ENCODE measurements around the gene UTY. TPM values are rescaled to one million over a fixed set of nuclear protein-coding genes. Genes with fewer than 3 reads are reported as not detected.

The UTY gene
- total RNA-seq, 4 donors from 2014 or later = 0.06 to 48.8 (median 32.9) TPM; not detected in 1

DNA sequence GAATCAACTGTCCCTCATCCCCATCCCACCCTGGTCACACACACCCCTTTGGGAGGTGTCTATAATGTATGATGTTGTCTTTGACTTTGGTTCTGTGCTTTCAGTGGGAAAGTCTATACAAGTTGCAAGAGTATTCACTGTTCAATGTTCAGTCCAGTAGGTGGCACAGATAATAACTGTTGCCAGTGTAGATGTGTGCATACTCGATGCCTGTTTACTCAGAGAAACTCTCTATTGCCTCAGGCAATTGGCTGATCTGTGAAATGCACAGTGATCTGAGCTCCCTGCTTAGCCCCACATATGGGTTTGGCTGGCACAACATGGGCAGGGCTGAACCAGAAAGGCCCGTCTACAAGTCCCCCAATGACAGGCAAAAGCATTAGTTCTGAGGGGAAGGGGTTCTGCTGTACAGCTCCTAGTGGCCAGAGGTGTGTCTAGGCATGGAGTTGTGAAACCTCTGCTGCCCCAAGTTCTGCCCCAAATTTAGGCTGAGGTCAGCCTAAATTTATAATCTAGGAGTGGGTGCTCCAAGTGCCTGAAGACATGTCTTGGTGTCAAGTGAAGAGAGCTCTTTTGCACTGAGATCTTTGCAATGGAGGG, 252.4 kb downstream of the UTY start:
- intact Hi-C loops (cut with DNase I) = no loop called here
- Histone ChIP-seq H3K4me1 (no peaks in the 10 kb centered on the region), H3K27me3 (no peaks in the 10 kb centered on the region), H3K36me3 (no peaks in the 10 kb centered on the region), H3K27ac (no peak overlapping the region), H3K9me3 (no peaks in the 10 kb centered on the region), H3K4me3 (no peak overlapping the region)
- no peak for DNase-seq
- TF ChIP-seq POLR2A (IDR thresholded peaks at IDR 0.05) = no peak
- TF ChIP-seq, protein P1, sequence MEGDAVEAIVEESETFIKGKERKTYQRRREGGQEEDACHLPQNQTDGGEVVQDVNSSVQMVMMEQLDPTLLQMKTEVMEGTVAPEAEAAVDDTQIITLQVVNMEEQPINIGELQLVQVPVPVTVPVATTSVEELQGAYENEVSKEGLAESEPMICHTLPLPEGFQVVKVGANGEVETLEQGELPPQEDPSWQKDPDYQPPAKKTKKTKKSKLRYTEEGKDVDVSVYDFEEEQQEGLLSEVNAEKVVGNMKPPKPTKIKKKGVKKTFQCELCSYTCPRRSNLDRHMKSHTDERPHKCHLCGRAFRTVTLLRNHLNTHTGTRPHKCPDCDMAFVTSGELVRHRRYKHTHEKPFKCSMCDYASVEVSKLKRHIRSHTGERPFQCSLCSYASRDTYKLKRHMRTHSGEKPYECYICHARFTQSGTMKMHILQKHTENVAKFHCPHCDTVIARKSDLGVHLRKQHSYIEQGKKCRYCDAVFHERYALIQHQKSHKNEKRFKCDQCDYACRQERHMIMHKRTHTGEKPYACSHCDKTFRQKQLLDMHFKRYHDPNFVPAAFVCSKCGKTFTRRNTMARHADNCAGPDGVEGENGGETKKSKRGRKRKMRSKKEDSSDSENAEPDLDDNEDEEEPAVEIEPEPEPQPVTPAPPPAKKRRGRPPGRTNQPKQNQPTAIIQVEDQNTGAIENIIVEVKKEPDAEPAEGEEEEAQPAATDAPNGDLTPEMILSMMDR (IDR thresholded peaks at IDR 0.05) = peak in 1 of 6 experiments; percentile 16
- no CpG with 5 or more reads among the region's 2 CpGs for WGBS, 2 donors

GRCh38 chrY:13210961-13211646, 268.7 kb downstream of the UTY start:
- intact Hi-C loops (cut with DNase I) = no loop called here
- WGBS, 2 donors = 31% methylated on average over 4 of the region's 5 CpGs; no CpG with 5 or more reads in 1 of the 2 donors
- H3K9me3 ChIP-seq = no peaks in the 10 kb centered on the region
- no peaks in the 10 kb centered on the region for H3K4me1 ChIP-seq
- no peaks in the 10 kb centered on the region for H3K27me3 ChIP-seq
- TF ChIP-seq, protein P1 (IDR thresholded peaks at IDR 0.05) = no peak
- H3K4me3 ChIP-seq = no peak overlapping the region
- no peak overlapping the region for H3K27ac ChIP-seq
- DNase-seq = no peak
- no peaks in the 10 kb centered on the region for H3K36me3 ChIP-seq

DNA sequence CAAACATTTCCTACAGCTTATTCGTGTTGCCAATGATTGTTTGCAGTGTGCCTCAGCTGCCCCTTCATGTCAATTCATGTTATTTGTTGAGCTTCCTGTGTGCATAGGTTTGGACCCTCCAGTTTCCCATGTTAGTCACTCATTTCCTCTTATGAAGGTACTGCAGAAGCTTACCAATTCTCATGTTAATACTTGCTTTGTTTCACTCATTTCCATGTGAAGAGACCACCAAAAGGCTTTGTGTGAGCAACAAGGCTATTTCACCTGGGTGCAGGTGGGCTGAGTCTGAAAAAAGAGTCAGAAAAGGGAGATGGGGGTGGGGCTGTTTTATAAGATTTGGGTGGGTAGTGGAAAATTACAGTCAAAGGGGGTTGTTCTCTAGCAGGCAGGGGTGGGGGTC, 274.6 kb downstream of the UTY start:
- no peak for TF ChIP-seq POLR2A (IDR thresholded peaks at IDR 0.05)
- TF ChIP-seq, protein P1 (IDR thresholded peaks at IDR 0.05) = no peak
- no peaks in the 10 kb centered on the region for H3K9me3 ChIP-seq
- WGBS, 2 donors = 0% methylated on average over 1 of the region's 1 CpG; no CpG with 5 or more reads in 1 of the 2 donors
- H3K27ac ChIP-seq = no peak overlapping the region
- H3K4me1 ChIP-seq = no peaks in the 10 kb centered on the region
- H3K4me3 ChIP-seq = no peak overlapping the region
- H3K36me3 ChIP-seq = no peaks in the 10 kb centered on the region
- no peaks in the 10 kb centered on the region for H3K27me3 ChIP-seq
- DNase-seq = no peak
- intact Hi-C loops (cut with DNase I) = no loop called here

Other genes starting within 250 kb of the UTY start
- gene TMSB4Y, start 223.9 kb upstream of the UTY start, total RNA-seq = 1 to 10 TPM in 1 of 4 donors, under 1 TPM in 1, not detected in 2; 0.66 to 3.1 TPM